Measurements from ENCODE around the gene SH3RF1. TPM values are rescaled to one million over a fixed set of nuclear protein-coding genes. Genes with fewer than 3 reads are reported as not detected.

SH3RF1 gene
- total RNA-seq, 2 donors from 2014 or later: 42.9 to 57.5 TPM

GRCh38 chr4:169090484-169091215 lies 180.1 kb downstream of the SH3RF1 start:
- no peaks in the 10 kb centered on the region for H3K9me3 ChIP-seq
- no peak for TF ChIP-seq POLR2AphosphoS5 (IDR thresholded peaks at IDR 0.05)
- no peak for TF ChIP-seq CTCF (IDR thresholded peaks at IDR 0.05)
- no peak for TF ChIP-seq POLR2A (IDR thresholded peaks at IDR 0.05)
- H3K4me3 ChIP-seq: no peak overlapping the region
- no peak for DNase-seq (ENCODE audit: low spot score)
- no peak overlapping the region for H3K27ac ChIP-seq
- WGBS: 94% methylated on average over 5 of the region's 5 CpGs
- H3K27me3 ChIP-seq (replicated peaks; ENCODE audit: insufficient read depth): no peaks in the 10 kb centered on the region
- H3K36me3 ChIP-seq: no peaks in the 10 kb centered on the region
- H3K4me1 ChIP-seq (replicated peaks): peaks cover 5% of the 10 kb centered on the region
- intact Hi-C loops (cut with DNase I): no loop called here

- no peaks in the 10 kb centered on the region for H3K36me3 ChIP-seq
- H3K27ac ChIP-seq: no peak overlapping the region
- TF ChIP-seq CTCF (IDR thresholded peaks at IDR 0.05) (no peak), POLR2A (IDR thresholded peaks at IDR 0.05) (no peak), POLR2AphosphoS5 (IDR thresholded peaks at IDR 0.05) (no peak)
- H3K27me3 ChIP-seq (replicated peaks; ENCODE audit: insufficient read depth): no peaks in the 10 kb centered on the region
- 97% methylated on average over 5 of the region's 5 CpGs for WGBS
- no peaks in the 10 kb centered on the region for H3K9me3 ChIP-seq
- intact Hi-C loops (cut with DNase I): no loop called here
- H3K4me3 ChIP-seq: no peak overlapping the region
- no peak for DNase-seq (ENCODE audit: low spot score)
- peaks cover 5% of the 10 kb centered on the region for H3K4me1 ChIP-seq (replicated peaks)
These were observed 181.8 kb downstream of the SH3RF1 start for GRCh38 chr4:169089004-169089403.

DNA sequence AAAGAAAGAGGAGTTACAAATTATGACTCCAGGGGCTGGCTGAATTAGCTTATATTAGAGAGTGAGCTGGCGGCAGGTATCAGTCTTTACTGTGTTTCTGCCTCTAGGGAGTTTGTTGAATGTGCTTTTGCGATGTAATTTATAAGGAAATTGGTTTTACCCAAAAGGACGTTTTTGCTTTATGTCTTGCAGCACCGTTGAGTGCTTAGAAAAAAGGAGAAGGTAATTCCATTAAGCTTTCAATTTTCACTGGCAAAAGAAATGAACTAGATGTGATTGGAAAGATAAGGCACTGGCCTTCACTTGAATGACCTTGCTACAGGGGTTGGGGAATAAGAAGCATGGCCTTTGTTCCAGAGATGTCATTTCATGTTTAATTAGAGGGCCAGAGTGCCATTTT lies 185.8 kb downstream of the SH3RF1 start:
- Histone ChIP-seq H3K4me1 (replicated peaks) (peaks cover 12% of the 10 kb centered on the region), H3K9me3 (no peaks in the 10 kb centered on the region), H3K4me3 (no peak overlapping the region), H3K27me3 (replicated peaks; ENCODE audit: insufficient read depth) (no peaks in the 10 kb centered on the region), H3K27ac (no peak overlapping the region), H3K36me3 (no peaks in the 10 kb centered on the region)
- WGBS: 65% methylated on average over 4 of the region's 4 CpGs
- no peak for DNase-seq (ENCODE audit: low spot score)
- intact Hi-C loops (cut with DNase I): no loop called here
- no peak for TF ChIP-seq POLR2A (IDR thresholded peaks at IDR 0.05)

GRCh38 chr4:169080981-169081380 lies 189.8 kb downstream of the SH3RF1 start:
- WGBS: 6% methylated on average over 2 of the region's 2 CpGs
- no peak overlapping the region for H3K4me3 ChIP-seq
- TF ChIP-seq CTCF (IDR thresholded peaks at IDR 0.05) (no peak), POLR2AphosphoS5 (IDR thresholded peaks at IDR 0.05) (no peak), POLR2A (IDR thresholded peaks at IDR 0.05) (no peak)
- H3K9me3 ChIP-seq: no peaks in the 10 kb centered on the region
- peaks cover 16% of the 10 kb centered on the region for H3K4me1 ChIP-seq (replicated peaks)
- no peak for DNase-seq (ENCODE audit: low spot score)
- intact Hi-C loops (cut with DNase I): no loop called here
- peak overlapping the region; percentile 87 to 92 for H3K27ac ChIP-seq
- H3K36me3 ChIP-seq: no peaks in the 10 kb centered on the region
- no peaks in the 10 kb centered on the region for H3K27me3 ChIP-seq (replicated peaks; ENCODE audit: insufficient read depth)

GRCh38 chr4:169079942-169080827 lies 190.6 kb downstream of the SH3RF1 start:
- Histone ChIP-seq H3K27me3 (replicated peaks; ENCODE audit: insufficient read depth) (no peaks in the 10 kb centered on the region), H3K27ac (peak overlapping the region; percentile 87 to 92), H3K9me3 (no peaks in the 10 kb centered on the region), H3K4me3 (peak overlapping the region in 1 of 2 donors; percentile 8), H3K36me3 (no peaks in the 10 kb centered on the region), H3K4me1 (replicated peaks) (peaks cover 16% of the 10 kb centered on the region)
- 11% methylated on average over 19 of the region's 19 CpGs for WGBS
- peak; percentile 86 for DNase-seq (ENCODE audit: low spot score)
- intact Hi-C loops (cut with DNase I): no loop called here
- no peak for TF ChIP-seq POLR2A (IDR thresholded peaks at IDR 0.05)
- peak; percentile 95 for TF ChIP-seq POLR2AphosphoS5 (IDR thresholded peaks at IDR 0.05)
- TF ChIP-seq CTCF (IDR thresholded peaks at IDR 0.05): no peak

Data from prostate gland (tissue), 2 donors.